ENCODE results near the gene NPIPA3.
"Not testable (repeated sequence)": the region's sequence is repeated elsewhere in the genome, so short reads cannot be mapped to it uniquely, and the experiment has no call there.

NPIPA3 gene

DNA sequence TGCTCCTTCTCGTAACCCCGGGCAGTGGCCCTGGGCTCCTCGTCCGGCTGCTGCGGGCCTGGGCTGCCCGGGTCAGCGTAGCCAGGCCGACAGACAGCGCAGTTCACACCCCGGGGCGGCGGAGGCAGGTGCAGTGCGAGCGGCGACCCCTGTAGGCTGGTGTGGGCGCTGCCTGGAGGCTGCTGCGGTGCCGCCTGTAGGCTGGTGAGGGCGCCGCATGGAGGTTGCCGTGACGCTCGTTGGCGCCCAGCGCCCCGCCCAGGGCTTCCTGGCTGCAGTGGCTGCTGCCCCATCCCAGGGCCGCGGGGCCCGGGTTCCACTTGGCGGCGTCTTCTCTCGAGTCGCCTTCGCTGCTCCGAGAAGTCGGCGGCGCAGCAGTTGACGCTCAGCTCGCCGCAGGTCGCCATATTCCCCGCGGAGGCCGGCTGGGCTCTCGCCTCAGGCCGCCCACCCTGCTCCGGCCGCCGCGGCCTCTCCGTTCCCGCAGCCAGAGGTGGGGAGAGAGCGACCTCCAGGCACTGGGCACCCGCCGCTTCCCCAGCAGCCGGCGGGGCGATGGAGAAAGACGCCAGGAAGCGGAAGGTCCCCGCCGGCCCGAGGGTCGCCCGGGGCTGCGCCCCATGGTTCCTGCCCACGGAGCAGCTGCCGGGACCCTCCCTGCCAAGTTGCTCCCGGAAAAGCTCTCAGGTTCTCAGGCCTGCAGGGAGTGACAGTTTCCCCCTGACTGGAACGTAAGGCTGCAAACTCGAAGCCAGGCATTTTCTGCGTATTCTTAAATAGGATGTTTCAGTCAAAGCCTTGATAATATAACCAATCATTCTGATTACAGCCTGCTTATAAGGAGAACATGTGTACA, 39.3 kb downstream of the NPIPA3 start, which contains the start of gene NPIPA2:
TSS of gene NPIPA2 (plus strand) at position 261 of the 856 bp plus-strand sequence. CDS start 5,533 bp downstream, outside the sequence.
- DNase-seq = not testable (repeated sequence)

DNA sequence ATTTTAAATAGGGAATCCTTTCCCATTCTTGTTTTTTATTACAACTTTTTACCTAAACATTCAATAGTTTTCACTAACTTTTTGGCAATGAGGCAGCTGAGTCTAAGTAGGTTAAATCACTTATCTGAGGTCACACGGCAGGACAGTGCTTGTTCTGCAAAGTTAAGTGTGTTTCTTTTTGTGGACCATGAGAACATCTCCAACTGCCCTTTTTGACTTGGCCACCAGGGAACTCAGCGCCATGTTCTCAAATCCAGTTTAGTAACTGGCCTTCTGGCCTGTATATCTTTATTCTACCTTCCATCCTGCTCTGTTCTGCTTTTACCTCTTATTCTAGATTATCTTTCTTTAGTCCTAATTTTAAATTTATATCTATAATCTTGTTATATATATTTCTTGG, 70.4 kb downstream of the NPIPA3 start:
- DNase-seq = not testable (repeated sequence)

DNA sequence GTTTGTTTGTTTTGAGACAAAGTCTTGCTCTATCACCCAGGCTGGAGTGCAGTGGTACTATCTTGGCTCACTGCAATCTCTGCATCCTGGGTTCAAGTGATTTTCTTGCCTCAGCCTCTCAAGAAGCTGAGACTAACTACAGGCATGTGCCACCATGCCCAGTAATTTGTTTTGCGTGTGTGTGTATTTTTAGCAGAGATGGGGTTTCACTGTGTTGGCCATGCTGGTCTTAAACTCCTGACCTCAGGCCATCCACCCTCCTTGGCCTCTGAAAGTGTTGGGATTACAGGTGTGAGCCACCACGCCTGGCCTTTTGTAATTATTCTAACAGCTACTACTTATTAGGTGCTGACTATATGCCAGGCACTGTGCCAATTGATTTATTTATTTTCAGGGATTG, 72.4 kb downstream of the NPIPA3 start:
- DNase-seq = not testable (repeated sequence)
